Stimulated activated CD4-positive, alpha-beta T cell treated with anti-CD3 and anti-CD28 coated beads, Interleukin-4, amount 100 ng/mL, for 4 hours (primary cell): ENCODE measurements around the gene FANCL.
"Not testable (repeated sequence)": the region's sequence is repeated elsewhere in the genome, so short reads cannot be mapped to it uniquely, and the experiment has no call there.

ENCODE experiments used
- DNase-seq, 2 experiments: peaks; one replicate each; pipeline ENCODE4 v3.0.0-alpha.2; 2020

Gene FANCL

DNA sequence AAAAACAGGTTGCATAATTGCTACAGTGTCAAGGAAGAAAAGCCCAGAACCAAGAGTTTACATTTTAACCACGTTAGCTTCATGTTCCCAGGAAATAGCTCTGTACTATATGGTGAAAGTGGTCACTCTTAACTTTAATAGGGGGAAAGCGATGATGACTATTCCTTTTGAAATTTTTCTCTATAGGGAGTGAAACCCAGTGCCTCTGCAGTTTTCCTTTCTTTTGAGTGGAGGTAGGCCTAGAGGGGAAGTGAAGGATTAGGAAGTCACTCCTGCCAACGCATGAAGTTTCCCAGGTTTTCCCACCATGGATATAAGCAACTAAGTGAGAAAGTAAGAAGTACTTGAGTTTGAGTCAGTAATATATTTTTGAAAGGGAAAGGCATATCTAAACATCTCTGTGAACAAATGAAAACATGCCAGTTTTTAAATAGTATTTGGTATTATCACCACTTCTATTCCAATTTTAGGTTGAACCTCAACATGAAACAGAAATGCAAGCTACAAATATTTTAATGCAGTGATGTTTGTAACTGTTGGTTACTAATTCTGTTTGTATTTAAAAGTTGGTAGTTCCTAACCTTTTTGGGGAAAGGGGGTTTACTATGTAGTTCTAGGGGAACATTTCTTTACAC lies 102.6 kb downstream of the FANCL start:
- DNase-seq: no peak

DNA sequence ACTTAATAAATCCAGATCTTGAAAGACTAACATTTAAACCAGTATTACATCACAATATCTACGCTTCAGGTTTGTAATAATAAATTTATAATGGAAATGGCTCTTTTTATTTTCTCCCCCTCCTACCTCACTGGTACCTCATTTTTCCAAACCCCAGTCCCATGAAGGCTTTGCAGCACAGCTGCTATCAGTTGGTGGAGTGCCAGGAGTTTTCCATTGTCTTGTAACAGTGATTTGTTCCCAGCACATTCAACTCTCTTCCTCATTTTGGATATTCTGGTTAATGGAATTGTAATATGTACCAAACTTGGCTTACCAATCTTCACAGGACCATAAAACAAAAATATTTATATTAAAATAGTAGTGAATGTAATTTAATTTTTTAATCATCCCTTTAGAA lies 103.3 kb downstream of the FANCL start:
- no peak for DNase-seq

DNA sequence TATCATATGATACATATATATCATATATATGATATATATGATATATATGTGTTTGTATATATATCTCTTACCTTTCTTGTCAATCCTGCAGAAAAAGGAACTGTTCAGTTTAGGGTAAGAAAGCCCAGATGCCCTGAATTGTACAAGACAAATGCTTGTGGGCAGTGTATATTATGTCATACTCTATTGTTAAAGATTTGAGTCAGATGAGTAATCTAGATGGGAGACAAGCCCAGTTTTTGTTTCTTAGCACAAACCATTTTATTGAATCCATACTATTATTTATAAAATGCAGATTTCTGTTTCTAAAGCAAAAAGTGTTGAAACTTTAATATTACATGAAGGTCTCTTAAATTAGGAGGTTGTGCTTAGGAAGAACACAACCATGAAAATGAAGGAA lies 103.9 kb downstream of the FANCL start:
- no peak for DNase-seq

DNA sequence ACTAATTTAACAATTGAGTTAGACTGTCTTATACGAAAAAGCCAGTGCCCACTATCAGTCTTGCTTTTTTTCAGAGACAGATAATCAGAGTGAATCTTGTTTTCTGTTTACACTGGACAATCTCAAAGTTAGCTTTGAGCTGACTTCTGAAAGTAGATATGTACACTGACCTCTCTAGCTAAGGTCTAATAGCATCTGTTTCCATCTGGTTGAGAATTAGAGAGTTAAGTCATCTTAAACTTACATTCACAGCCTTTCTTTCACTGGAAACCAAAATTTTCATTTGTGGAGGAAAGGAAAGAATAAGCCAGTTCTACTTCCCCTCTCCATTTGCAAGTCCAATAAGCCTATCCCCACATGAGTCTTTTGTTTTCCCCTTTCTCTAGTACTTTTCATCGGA lies 105.3 kb downstream of the FANCL start:
- no peak for DNase-seq

DNA sequence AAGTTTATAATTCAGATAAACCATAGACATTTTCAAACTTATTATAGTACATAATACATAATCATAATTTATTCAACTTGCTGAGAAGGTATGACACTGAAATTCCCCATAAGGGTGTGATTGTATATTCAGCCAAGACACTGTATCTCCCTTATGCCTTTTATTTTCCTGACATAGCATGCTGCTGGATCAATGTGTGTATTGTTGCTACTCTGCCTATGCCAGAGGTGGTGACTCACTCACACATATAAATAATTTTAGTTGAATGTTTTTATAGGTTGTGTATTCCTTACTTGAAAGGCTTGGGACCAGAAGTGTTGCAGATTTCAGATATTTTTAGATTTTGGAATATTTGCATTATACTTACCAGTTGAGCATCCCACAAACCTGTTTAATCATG lies 107.7 kb downstream of the FANCL start:
- DNase-seq: no peak

DNA sequence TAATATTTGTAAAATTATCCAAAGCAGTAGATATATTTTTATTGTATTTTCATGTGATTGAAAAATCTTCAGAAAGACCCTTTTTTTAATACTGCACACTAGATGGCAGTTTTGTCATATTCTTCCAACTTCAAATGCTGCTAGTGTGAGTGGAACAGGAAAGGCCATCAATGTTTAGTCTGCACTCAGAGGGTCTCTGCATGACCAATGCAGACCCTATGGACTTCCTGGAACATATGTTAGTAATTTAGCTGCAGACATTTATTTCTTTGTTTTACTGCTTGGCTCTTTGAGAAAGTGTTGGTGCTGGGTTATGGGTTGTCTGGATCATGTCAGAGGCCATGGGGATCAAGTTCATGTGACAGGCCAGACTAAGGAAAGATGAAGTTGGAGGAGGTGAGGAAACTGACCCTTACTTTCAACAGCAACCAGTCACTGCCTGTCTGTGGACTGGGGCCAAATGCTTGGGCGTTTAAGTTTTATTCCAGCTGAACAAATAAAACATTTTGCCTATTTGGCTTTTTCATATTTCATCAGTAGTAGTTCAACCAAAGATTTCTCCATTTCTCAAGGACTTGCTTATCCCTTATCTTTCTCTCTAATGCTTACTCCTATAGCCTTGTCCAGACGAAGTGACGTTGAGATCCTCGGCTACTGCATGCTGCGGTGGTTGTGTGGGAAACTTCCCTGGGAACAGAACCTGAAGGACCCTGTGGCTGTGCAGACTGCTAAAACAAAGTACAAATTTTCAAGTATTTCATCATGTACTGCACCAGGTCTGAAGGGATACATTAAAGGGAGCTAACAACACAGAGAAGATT lies 109.7 kb downstream of the FANCL start:
- no peak for DNase-seq

DNA sequence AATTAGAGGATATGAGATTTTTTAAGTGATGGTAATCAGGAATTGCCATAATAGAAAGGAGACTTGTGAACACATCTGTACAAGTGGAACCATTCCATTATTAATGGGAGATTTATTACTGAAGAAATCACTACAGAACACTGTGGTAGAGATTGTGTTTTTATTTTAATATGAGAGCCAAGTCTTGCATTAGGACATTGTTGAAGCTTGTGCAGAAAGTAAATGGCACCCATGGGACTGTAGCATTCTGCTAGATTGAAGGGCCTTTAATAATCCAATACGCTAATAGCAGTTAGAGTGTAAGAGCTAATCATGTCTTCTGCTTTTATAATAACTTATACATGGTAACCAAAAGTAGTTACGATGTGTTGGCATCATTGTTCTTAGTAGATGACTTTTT lies 110.9 kb downstream of the FANCL start:
- no peak for DNase-seq

DNA sequence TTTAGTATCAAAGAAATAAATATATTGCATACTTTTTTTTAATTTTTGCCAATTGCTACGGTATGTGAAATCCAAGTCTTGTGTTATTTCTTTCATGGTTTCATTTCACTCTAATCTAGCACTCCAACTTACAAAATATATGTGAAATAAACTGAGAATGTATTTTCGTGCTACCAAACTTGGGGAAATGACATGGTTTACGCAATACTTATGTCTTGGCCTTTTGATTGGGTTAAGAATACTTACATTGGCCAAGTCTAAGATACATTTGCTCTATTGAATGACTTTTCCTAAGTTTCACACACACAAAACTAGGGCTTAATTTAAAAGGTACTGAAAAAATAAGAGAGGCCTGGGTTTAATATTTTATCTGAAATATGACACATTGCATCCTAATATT lies 114.0 kb downstream of the FANCL start:
- DNase-seq: no peak

DNA sequence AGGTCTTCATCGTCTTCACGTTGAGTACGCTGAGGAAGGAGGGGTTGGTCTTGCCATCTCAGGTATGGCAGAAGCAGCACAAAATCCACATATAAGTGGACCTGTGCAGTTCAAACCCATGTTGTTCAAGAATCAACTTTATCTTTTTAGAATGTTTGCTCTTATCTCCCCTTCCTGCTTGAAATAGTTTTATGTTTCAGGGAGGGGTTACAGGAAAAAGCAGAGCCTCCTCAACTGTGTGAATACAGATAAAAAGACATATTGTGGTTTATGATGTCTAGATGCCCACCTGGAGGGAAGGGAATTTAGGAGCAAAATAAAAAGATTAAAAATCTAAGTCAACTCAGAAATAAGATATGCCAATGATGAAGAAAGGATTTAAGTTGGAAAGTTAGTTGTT lies 118.6 kb downstream of the FANCL start:
- DNase-seq: no peak

DNA sequence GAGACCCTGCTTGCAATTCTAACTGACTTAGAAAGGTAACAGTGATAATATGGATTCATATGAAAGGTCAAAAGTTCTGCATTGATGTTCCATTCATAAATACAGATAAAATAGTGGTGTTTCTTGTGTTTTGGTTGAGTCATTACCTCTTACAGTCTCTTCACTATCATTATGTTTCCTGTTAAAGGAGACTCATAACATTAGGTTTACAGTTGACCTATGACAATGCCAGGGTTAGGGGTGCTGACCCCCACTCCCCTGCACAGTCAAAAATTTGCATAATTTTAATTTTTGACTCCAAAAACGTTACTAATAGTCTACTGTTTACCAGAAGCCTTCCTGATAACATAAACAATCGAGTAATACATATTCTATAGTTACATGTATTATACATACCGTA lies 119.1 kb downstream of the FANCL start:
- DNase-seq: no peak

DNA sequence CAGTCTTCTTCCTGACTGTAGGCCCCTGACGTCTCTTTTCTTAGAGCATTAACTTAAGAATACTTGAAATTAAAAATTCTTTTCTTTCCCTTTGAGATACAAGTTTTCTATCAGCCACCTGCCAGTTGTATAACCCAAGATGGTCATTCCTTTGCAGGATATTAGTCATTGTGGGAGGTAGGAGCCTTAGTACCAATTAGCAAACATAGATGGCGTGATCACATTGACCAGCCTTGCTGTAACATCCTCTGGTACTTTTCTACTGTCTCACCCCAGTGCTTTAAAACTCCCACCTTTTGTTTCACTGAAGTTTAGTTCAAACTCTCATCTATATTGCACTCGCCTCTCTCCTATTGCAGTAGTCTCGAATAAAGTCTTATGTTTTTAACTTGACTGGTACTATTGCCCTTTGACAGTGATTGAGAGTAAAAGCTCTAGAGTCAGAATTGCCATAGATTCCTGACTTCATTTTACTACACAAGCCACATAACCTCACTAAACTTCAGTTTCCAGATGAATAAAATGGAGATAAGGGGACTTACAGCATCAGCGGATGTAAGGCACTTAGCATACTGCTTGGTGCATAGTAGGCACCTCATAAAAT lies 120.4 kb downstream of the FANCL start:
- no peak for DNase-seq

DNA sequence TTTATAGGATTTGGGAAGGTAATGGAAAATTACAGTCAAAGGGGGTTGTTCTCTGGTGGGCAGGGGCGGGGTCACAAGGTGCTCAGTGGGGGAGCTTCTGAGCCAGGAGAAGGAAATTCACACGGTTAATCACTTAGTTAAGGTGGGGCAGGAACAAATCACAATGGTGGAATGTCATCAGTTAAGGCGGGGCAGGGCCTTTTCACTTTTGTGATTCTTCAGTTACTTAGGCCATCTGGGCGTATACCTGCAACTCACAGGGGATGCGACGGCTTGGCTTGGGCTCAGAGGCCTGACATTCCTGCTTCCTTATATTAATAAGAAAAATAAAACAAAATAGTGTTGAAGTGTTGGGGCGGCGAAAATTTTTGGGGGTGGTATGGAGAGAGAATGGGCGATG lies 127.6 kb downstream of the FANCL start:
- DNase-seq: not testable (repeated sequence)

DNA sequence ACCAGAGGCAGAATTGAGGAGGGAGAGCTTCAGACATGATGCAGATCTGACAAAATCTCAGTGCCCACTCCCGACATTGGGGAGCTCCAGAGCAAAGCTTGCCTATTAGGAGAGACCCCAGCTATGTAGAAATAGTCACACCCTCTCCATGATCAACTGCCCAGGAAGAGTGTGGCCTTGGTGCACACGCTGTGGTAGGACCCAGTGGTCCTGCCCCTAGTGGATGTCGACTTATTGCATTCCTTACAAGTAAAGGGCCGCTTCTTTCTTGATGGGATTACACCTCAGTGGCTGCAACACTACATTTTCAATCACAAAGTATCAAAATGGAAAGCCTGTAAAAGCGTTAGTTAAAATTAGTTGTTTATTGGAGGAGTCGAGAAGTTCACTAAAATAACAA lies 130.4 kb downstream of the FANCL start:
- no peak for DNase-seq

DNA sequence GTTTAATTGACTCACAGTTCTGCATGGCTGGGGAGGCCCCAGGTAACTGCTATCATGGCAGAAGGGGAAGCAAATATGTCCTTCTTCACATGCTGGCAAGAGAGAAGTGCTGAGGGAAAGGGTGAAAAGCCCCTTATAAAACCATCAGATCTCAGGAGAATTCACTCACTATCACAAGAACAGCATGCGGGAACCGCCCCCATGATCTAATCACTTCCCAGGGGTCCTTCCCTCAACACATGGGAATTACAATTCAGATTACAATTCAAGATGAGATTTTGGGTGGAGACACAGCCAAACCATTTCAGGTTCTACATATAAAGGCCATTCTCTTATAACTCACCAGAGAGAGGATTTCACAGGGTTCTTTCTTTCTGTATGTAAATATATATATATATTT lies 131.6 kb downstream of the FANCL start:
- DNase-seq: no peak
